DND-41 (cell line): ENCODE data around the gene PALD1.

ENCODE experiments used
- ATAC-seq: fragments of 200-7000 bp; cut with Tn5 transposase; 3 replicates; pipeline ENCODE4 v1.9.1; 2021; ENCODE audit warnings: low read depth; ENCODE audit not compliant: insufficient read depth
- DNase-seq: peaks from one replicate; pipeline ENCODE4 v3.0.0-alpha.2; 2020
- H2AFZ ChIP-seq: 2 replicates; pipeline ENCODE4 v1.6.0; 2012; ENCODE audit warnings: low read depth, low read length
- H3K27ac ChIP-seq: 2 replicates; pipeline ENCODE4 v1.5.1; 2012; ENCODE audit warnings: low read length, inconsistent platforms
- H3K27me3 ChIP-seq: fragments of 200-600 bp; sonication (generic); 2 replicates; pipeline ENCODE4 v1.6.0; 2012; ENCODE audit warnings: low read length, mild to moderate bottlenecking, inconsistent platforms; ENCODE audit not compliant: insufficient read depth, poor library complexity
- H3K36me3 ChIP-seq: 2 replicates; pipeline ENCODE4 v1.5.1; 2012; ENCODE audit warnings: low read length, inconsistent platforms; ENCODE audit not compliant: insufficient read depth
- H3K4me1 ChIP-seq: 2 replicates; pipeline ENCODE4 v1.5.1; 2012; ENCODE audit warnings: mild to moderate bottlenecking, low read length; ENCODE audit not compliant: insufficient read depth
- H3K4me2 ChIP-seq: 2 replicates; pipeline ENCODE4 v1.6.0; 2012; ENCODE audit warnings: mild to moderate bottlenecking, moderate library complexity, low read length, inconsistent platforms; ENCODE audit not compliant: insufficient read depth
- H3K4me3 ChIP-seq, 2 experiments: fragments of 200-600 bp in 1 of 2; shearing (Covaris generic) in 1 of 2; 2 replicates each; pipeline ENCODE4 v1.5.1; 2012 to 2016; ENCODE audit warnings: inconsistent platforms in 2 of 2, low read length in 2 of 2, mild to moderate bottlenecking in 2 of 2, low read depth in 1 of 2, moderate library complexity in 1 of 2
- H3K79me2 ChIP-seq: 2 replicates; pipeline ENCODE4 v1.6.0; 2012; ENCODE audit warnings: low read length, inconsistent platforms; ENCODE audit not compliant: insufficient read depth
- H3K9ac ChIP-seq: 2 replicates; pipeline ENCODE4 v1.6.0; 2012; ENCODE audit warnings: low read depth, mild to moderate bottlenecking, inconsistent platforms, low read length, moderate library complexity
- H3K9me3 ChIP-seq: 2 replicates; pipeline ENCODE4 v1.5.1; 2012; ENCODE audit warnings: low read length, moderate library complexity, mild to moderate bottlenecking, inconsistent platforms; ENCODE audit not compliant: insufficient read depth, severe bottlenecking
- H4K20me1 ChIP-seq: 2 replicates; pipeline ENCODE4 v1.6.0; 2012; ENCODE audit warnings: low read length; ENCODE audit not compliant: insufficient read depth
- EZH2 ChIP-seq: IDR thresholded peaks from 3 replicates; pipeline ENCODE4 v1.6.1; 2012; ENCODE audit warnings: borderline replicate concordance, low read depth, mild to moderate bottlenecking, moderate library complexity, low read length, inconsistent platforms; ENCODE audit not compliant: severe bottlenecking
- TF ChIP-seq, protein P1 (sequence below): IDR thresholded peaks from 2 replicates; pipeline ENCODE4 v1.5.1; 2012; ENCODE audit warnings: borderline replicate concordance, low read length, moderate library complexity, mild to moderate bottlenecking; ENCODE audit not compliant: poor library complexity, severe bottlenecking; ENCODE audit errors: extremely low read depth

Gene PALD1

DNA sequence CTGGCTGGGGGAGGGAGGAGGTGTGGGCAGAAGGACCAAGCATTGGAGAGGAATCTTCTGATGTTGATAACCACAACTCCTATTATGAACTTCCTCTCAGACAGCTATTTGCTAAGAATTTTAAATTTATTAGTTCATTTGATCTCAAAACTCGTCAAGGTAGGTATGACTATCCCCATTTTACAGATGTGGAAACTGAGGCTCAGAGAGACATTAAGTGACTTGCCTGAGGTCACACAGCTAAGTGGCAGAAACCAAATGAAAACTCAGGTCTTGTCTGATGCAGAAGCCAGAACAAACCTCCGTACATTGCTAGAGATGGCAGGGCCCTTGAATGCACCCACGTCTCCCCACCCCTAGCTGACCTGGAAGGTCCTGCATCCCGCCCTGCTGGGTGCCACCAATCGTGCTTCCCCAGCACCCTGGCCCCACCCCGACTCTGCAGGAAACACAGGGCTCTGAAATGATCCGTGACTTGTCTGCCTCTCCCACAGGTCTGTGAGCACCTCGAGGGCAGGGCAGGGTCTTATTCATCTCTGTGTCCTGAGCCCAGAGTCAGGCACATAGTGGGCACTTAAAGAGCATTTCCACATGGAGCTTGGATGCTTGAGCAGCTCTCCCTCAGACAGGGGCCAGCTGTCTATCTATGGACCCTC, 5.6 kb upstream of the PALD1 start:
- no peaks in the 10 kb centered on the region for H3K36me3 ChIP-seq
- ATAC-seq = no peak
- H3K9ac ChIP-seq = no peak overlapping the region
- H3K4me2 ChIP-seq = no peak overlapping the region
- no peak for DNase-seq
- TF ChIP-seq, protein P1, sequence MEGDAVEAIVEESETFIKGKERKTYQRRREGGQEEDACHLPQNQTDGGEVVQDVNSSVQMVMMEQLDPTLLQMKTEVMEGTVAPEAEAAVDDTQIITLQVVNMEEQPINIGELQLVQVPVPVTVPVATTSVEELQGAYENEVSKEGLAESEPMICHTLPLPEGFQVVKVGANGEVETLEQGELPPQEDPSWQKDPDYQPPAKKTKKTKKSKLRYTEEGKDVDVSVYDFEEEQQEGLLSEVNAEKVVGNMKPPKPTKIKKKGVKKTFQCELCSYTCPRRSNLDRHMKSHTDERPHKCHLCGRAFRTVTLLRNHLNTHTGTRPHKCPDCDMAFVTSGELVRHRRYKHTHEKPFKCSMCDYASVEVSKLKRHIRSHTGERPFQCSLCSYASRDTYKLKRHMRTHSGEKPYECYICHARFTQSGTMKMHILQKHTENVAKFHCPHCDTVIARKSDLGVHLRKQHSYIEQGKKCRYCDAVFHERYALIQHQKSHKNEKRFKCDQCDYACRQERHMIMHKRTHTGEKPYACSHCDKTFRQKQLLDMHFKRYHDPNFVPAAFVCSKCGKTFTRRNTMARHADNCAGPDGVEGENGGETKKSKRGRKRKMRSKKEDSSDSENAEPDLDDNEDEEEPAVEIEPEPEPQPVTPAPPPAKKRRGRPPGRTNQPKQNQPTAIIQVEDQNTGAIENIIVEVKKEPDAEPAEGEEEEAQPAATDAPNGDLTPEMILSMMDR = no peak
- TF ChIP-seq EZH2 = no peak
- H3K79me2 ChIP-seq = no peaks in the 10 kb centered on the region
- no peak overlapping the region for H3K4me3 ChIP-seq
- no peak overlapping the region for H3K27ac ChIP-seq
- H2AFZ ChIP-seq = no peak overlapping the region
- H3K9me3 ChIP-seq = no peaks in the 10 kb centered on the region
- H4K20me1 ChIP-seq = peaks cover 17% of the 10 kb centered on the region; the same call in 1 of the 2 replicates
- H3K27me3 ChIP-seq = no peaks in the 10 kb centered on the region
- H3K4me1 ChIP-seq = peaks cover 7% of the 10 kb centered on the region

GRCh38 chr10:70474780-70475179, 3.8 kb upstream of the PALD1 start:
- Histone ChIP-seq H3K27ac (no peak overlapping the region), H3K79me2 (no peaks in the 10 kb centered on the region), H3K36me3 (no peaks in the 10 kb centered on the region), H3K4me3 (no peak overlapping the region), H3K4me1 (peaks cover 24% of the 10 kb centered on the region), H3K9me3 (no peaks in the 10 kb centered on the region), H4K20me1 (peaks cover 20% of the 10 kb centered on the region), H3K27me3 (no peaks in the 10 kb centered on the region), H3K9ac (no peak overlapping the region), H3K4me2 (no peak overlapping the region), H2AFZ (no peak overlapping the region)
- ATAC-seq = no peak
- no peak for TF ChIP-seq EZH2
- TF ChIP-seq, protein P1 = no peak
- DNase-seq = no peak

DNA sequence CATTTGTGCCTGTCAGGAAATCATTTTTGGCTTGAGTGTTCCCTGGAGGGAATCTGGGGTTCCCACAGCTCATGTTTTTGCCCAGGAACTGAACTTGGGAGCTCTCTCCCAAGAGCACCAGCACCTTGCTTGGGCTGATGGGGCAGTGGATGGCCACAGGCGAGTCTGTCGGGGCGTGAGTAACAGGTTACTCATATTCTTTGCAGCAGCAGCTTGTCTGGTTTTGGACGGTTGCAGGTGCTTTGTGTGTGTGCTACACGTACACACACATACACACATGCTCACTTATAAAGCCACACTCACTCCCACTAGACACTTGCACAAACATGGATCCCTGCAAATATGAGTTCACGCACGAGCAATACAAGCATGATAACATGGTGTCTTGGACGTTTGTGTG, 2.9 kb upstream of the PALD1 start:
- H3K4me3 ChIP-seq = no peak overlapping the region
- ATAC-seq = no peak
- H3K4me1 ChIP-seq = peaks cover 33% of the 10 kb centered on the region
- peaks cover 28% of the 10 kb centered on the region for H4K20me1 ChIP-seq
- H3K4me2 ChIP-seq = no peak overlapping the region
- TF ChIP-seq, protein P1 = no peak
- TF ChIP-seq EZH2 = no peak
- H3K36me3 ChIP-seq = no peaks in the 10 kb centered on the region
- no peaks in the 10 kb centered on the region for H3K27me3 ChIP-seq
- DNase-seq = no peak
- H3K9ac ChIP-seq = no peak overlapping the region
- H2AFZ ChIP-seq = no peak overlapping the region
- H3K9me3 ChIP-seq = no peaks in the 10 kb centered on the region
- H3K27ac ChIP-seq = no peak overlapping the region
- no peaks in the 10 kb centered on the region for H3K79me2 ChIP-seq
